Measurements from ENCODE around the gene ZNF568. TPM values are rescaled to one million over a fixed set of nuclear protein-coding genes. Genes with fewer than 3 reads are reported as not detected.

ZNF568 gene
- total and polyA plus RNA-seq, 12 donors = 2.7 to 11.5 (median 8.9) TPM

DNA sequence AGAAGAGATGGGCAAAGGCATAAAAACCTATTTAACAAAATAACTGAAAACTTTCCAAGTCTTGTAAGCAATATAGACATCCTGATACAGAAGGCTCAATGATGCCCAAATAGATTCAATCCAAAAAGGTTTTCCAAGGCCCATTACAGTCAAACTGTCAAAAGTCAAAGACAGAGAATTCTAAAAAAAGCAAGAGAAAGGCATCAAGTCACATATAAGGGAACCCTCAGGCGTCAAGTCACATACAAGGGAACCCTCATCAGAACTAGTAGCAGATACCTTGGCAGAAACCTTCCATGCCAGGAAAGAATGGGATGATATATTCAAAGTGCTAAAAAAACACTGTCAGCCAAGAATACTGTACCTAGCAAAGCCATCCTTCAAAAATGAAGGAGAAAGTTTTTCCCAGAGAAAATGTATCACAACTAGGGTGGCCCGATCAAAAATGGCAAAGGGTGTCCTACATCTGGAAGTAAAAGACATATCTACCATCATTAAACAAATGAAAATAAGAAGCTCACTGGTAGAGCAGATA lies 21.2 kb upstream of the ZNF568 start:
- WGBS, 2 donors = 99 to 100% methylated on average over 2 of the region's 2 CpGs
- ATAC-seq (no peak), DNase-seq (no peak)

DNA sequence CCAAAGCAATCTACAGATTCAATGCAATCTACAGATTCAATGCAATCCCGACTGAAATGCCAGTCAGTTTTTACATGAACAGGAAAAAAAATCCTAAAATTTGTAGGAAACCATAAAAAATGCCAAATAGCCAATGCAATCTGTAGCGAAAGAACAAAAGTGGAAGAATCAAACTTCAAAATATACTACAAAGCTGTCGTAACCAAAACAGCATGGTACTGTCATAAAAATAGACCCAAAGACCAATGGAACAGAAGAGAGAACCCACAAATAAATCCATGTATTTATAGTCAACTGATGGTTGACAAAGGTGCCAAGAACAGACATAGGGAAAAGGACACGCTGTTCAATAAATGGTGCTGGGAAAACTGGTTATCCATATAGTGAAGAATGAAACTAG lies 17.7 kb upstream of the ZNF568 start:
- intact Hi-C loops (cut with DNase I) = no loop called here
- no peaks in the 10 kb centered on the region for H3K4me1 ChIP-seq
- H3K4me3 ChIP-seq = no peak overlapping the region
- ATAC-seq (no peak), DNase-seq (no peak)
- H3K9me3 ChIP-seq = peaks cover 0 to 100% (median 97%) of the 10 kb centered on the region in 11 donors
- TF ChIP-seq, protein P1, sequence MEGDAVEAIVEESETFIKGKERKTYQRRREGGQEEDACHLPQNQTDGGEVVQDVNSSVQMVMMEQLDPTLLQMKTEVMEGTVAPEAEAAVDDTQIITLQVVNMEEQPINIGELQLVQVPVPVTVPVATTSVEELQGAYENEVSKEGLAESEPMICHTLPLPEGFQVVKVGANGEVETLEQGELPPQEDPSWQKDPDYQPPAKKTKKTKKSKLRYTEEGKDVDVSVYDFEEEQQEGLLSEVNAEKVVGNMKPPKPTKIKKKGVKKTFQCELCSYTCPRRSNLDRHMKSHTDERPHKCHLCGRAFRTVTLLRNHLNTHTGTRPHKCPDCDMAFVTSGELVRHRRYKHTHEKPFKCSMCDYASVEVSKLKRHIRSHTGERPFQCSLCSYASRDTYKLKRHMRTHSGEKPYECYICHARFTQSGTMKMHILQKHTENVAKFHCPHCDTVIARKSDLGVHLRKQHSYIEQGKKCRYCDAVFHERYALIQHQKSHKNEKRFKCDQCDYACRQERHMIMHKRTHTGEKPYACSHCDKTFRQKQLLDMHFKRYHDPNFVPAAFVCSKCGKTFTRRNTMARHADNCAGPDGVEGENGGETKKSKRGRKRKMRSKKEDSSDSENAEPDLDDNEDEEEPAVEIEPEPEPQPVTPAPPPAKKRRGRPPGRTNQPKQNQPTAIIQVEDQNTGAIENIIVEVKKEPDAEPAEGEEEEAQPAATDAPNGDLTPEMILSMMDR (IDR thresholded peaks at IDR 0.05) = no peak
- no peaks in the 10 kb centered on the region for H3K27me3 ChIP-seq
- 98 to 99% methylated on average over 4 of the region's 4 CpGs for WGBS, 2 donors
- no peak overlapping the region for H3K27ac ChIP-seq
- H3K36me3 ChIP-seq = peaks cover 0 to 100% (median 87%) of the 10 kb centered on the region in 9 donors

More for the DNA sequence above, 21.2 kb upstream of the ZNF568 start:
- no peaks in the 10 kb centered on the region for H3K27me3 ChIP-seq
- H3K9me3 ChIP-seq = peaks cover 5 to 100% (median 100%) of the 10 kb centered on the region in 11 donors
- H3K4me1 ChIP-seq = no peaks in the 10 kb centered on the region
- H3K36me3 ChIP-seq = peaks cover 0 to 100% (median 94%) of the 10 kb centered on the region in 9 donors
- no peak overlapping the region for H3K4me3 ChIP-seq
- intact Hi-C loops (cut with DNase I) = no loop called here
- H3K27ac ChIP-seq = no peak overlapping the region
- TF ChIP-seq, protein P1 (IDR thresholded peaks at IDR 0.05) = no peak

DNA sequence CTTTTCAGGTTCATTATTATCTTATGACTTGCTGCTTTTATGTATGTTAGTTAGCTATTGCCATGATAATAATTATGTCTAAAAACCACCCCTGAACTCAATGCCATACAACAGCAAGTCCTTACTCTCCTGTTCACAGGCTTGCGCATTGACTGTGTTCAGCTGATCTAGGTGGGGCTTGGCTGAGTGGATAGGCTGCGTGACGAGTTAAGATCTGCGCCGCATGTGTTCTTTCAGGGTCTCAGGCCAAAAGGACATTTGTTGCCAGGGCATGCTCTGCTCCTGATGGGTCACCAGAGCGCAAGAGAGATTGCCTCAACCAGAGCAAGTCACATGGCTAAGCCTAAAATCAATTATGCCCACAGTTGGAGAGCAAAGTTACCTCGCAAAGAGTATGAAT lies 859 bp downstream of the ZNF568 start:
- intact Hi-C loops (cut with DNase I) = loop anchor here in 3 of 10 donors (5.0 kb wide), 3 partner anchors 65 to 145 kb away; partner anchors contain the start of genes ZNF345 (in 2 of the 3) and ZNF850 (in 1 of the 3)
- Histone ChIP-seq H3K4me3 (peak overlapping the region; percentile 53 to 97 (median 72)), H3K4me1 (peaks cover 0 to 21% (median 11%) of the 10 kb centered on the region in 9 donors), H3K27me3 (no peaks in the 10 kb centered on the region), H3K27ac (peak overlapping the region in 9 of 10 donors; percentile 88 to 99 (median 95)), H3K9me3 (peaks cover 0 to 62% (median 3%) of the 10 kb centered on the region in 11 donors), H3K36me3 (peaks cover 0 to 65% (median 44%) of the 10 kb centered on the region in 9 donors)
- ATAC-seq = peak in 3 of 8 donors; percentile 14 to 35 (median 23)
- no peak for DNase-seq
- WGBS, 2 donors = 34 to 47% methylated on average over 7 of the region's 7 CpGs
- TF ChIP-seq, protein P1 (IDR thresholded peaks at IDR 0.05) = no peak

DNA sequence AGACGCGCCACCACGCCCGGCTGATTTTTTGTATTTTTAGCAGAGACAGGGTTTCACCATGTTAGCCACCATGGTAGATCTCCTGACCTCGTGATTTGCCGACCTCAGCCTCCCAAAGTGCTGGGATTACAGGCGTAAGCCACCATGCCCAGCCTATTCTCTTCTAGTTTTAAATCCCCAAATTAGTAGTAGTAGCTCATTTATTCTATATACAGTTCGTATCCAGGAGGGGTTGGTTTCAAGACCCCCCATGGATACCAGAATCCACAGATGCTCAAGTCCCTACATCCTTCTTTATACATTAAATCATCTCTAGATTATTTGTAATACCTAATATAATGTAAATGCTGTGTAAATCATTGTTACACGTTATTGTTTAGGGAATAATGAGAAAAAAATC lies 2.0 kb downstream of the ZNF568 start:
- no peak overlapping the region for H3K27ac ChIP-seq
- H3K4me1 ChIP-seq = peaks cover 0 to 21% (median 11%) of the 10 kb centered on the region in 9 donors
- H3K36me3 ChIP-seq = peaks cover 0 to 65% (median 42%) of the 10 kb centered on the region in 9 donors
- TF ChIP-seq, protein P1 (IDR thresholded peaks at IDR 0.05) = no peak
- H3K9me3 ChIP-seq = peaks cover 0 to 60% (median 4%) of the 10 kb centered on the region in 11 donors
- no peak for DNase-seq
- ATAC-seq = no peak
- intact Hi-C loops (cut with DNase I) = loop anchor here in 3 of 10 donors (5.0 kb wide), 3 partner anchors 66 to 146 kb away; partner anchors contain the start of genes ZNF345 (in 2 of the 3) and ZNF850 (in 1 of the 3)
- 94 to 97% methylated on average over 9 of the region's 9 CpGs for WGBS, 2 donors
- no peaks in the 10 kb centered on the region for H3K27me3 ChIP-seq
- no peak overlapping the region for H3K4me3 ChIP-seq

Data from heart right ventricle (tissue), 16 donors.